GM23338 (cell line): Measurements from ENCODE around the gene DRC7. TPM values are rescaled to one million over a fixed set of nuclear protein-coding genes. Genes with fewer than 3 reads are reported as not detected.

Experiments used
- EZH2phosphoT487 ChIP-seq: fragments of 200-600 bp; sonication (generic); IDR thresholded peaks from one replicate; pipeline ENCODE4 v1.8.1; 2018; ENCODE audit warnings: antibody characterized with exemption; ENCODE audit not compliant: unreplicated experiment
- JUNB ChIP-seq: IDR thresholded peaks from one replicate; pipeline ENCODE4 v1.6.1; 2016; ENCODE audit warnings: antibody characterized with exemption; ENCODE audit not compliant: unreplicated experiment
- NANOG ChIP-seq: IDR thresholded peaks from 2 replicates; pipeline ENCODE4 v1.6.1; 2016; ENCODE audit warnings: antibody characterized with exemption, borderline replicate concordance
- POLR2AphosphoS5 ChIP-seq: IDR thresholded peaks from 2 replicates; pipeline ENCODE4 v1.6.1; 2016; ENCODE audit warnings: antibody characterized with exemption, low read depth
- ZNF462 ChIP-seq: fragments of 250-450 bp; sonication (Bioruptor Pico); IDR thresholded peaks from 2 replicates; pipeline ENCODE4 v1.5.0; 2020; ENCODE audit warnings: mild to moderate bottlenecking, moderate library complexity
- polyA plus RNA-seq: library from polyadenylated mRNA; unstranded; fragments of >200 nt; fragmentation: Nextera tagmentation; extraction: Ambion mirVana; gene quantifications from 2 replicates; pipeline ENCODE4 v1.2.1, GENCODE V29; 2016
- total RNA-seq: library from RNA; depleted of rRNA; stranded (reverse); fragments of >200 nt; shearing (Covaris generic); gene quantifications from 2 replicates; pipeline ENCODE4 v1.2.3, GENCODE V29; 2014
- TF ChIP-seq, protein P1 (sequence below): IDR thresholded peaks from 2 replicates; pipeline ENCODE4 v1.6.1; 2016; ENCODE audit warnings: antibody characterized with exemption
- TF ChIP-seq, protein P2 (sequence below), 2 experiments: fragments of 200-600 bp in 1 of 2; sonication (generic) in 1 of 2; conservative IDR thresholded peaks; 2 replicates each; pipeline versions ENCODE4 v1.5.1 to v1.6.1; 2016 to 2017; ENCODE audit warnings: antibody characterized with exemption in 2 of 2, low read depth in 2 of 2, mild to moderate bottlenecking in 2 of 2, moderate library complexity in 1 of 2

DRC7 gene
- total and polyA plus RNA-seq, 2 experiments from 2014 or later: not detected

GRCh38 chr16:57669476-57670162 lies 25.0 kb upstream of the DRC7 start (continued):
- no peak for TF ChIP-seq ZNF462
- TF ChIP-seq, protein P1, sequence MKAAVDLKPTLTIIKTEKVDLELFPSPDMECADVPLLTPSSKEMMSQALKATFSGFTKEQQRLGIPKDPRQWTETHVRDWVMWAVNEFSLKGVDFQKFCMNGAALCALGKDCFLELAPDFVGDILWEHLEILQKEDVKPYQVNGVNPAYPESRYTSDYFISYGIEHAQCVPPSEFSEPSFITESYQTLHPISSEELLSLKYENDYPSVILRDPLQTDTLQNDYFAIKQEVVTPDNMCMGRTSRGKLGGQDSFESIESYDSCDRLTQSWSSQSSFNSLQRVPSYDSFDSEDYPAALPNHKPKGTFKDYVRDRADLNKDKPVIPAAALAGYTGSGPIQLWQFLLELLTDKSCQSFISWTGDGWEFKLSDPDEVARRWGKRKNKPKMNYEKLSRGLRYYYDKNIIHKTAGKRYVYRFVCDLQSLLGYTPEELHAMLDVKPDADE: no peak
- no peak for TF ChIP-seq POLR2AphosphoS5
- TF ChIP-seq NANOG: no peak
- TF ChIP-seq EZH2phosphoT487: no peak
- TF ChIP-seq, protein P2, sequence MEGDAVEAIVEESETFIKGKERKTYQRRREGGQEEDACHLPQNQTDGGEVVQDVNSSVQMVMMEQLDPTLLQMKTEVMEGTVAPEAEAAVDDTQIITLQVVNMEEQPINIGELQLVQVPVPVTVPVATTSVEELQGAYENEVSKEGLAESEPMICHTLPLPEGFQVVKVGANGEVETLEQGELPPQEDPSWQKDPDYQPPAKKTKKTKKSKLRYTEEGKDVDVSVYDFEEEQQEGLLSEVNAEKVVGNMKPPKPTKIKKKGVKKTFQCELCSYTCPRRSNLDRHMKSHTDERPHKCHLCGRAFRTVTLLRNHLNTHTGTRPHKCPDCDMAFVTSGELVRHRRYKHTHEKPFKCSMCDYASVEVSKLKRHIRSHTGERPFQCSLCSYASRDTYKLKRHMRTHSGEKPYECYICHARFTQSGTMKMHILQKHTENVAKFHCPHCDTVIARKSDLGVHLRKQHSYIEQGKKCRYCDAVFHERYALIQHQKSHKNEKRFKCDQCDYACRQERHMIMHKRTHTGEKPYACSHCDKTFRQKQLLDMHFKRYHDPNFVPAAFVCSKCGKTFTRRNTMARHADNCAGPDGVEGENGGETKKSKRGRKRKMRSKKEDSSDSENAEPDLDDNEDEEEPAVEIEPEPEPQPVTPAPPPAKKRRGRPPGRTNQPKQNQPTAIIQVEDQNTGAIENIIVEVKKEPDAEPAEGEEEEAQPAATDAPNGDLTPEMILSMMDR (conservative IDR thresholded peaks at IDR 0.05; ENCODE audit: low read depth in 2 of 2): no peak
- no peak for TF ChIP-seq JUNB
